CD4-positive, alpha-beta T cell treated with Interferon gamma for 1 hour (primary cell): ENCODE data around the gene DHDH.
"Not testable (repeated sequence)": the region's sequence is repeated elsewhere in the genome, so short reads cannot be mapped to it uniquely, and the experiment has no call there.

Source experiments
- DNase-seq: peaks from one replicate; pipeline ENCODE4 v3.0.0-alpha.2; 2020

Gene DHDH

GRCh38 chr19:48933382-48933932 lies at the start of gene DHDH:
Gene DHDH, plus strand, starts transcription at chr19:48933699. Its CDS starts 23 bp downstream, at chr19:48933722.
- peak; percentile 89 for DNase-seq

GRCh38 chr19:48883726-48884125 lies 49.8 kb upstream of the DHDH start:
- no peak for DNase-seq

- no peak for DNase-seq
Measured at GRCh38 chr19:48887861-48888612, 45.5 kb upstream of the DHDH start.

GRCh38 chr19:48889496-48889895 lies 44.0 kb upstream of the DHDH start:
- not testable (repeated sequence) for DNase-seq

- no peak for DNase-seq
Measured at GRCh38 chr19:48890551-48890950, 42.9 kb upstream of the DHDH start.

- DNase-seq = no peak
Measured at GRCh38 chr19:48895226-48895625, 38.3 kb upstream of the DHDH start.

GRCh38 chr19:48896191-48896720 lies 37.2 kb upstream of the DHDH start:
- peak; percentile 65 for DNase-seq

- DNase-seq = no peak
Measured at GRCh38 chr19:48897181-48897580, 36.3 kb upstream of the DHDH start.

GRCh38 chr19:48899386-48899749 lies 34.1 kb upstream of the DHDH start:
- not testable (repeated sequence) for DNase-seq

GRCh38 chr19:48899781-48900476 lies 33.6 kb upstream of the DHDH start, which contains the start of gene NUCB1:
Gene NUCB1, plus strand, starts transcription at chr19:48900312. Its CDS starts 485 bp downstream, at chr19:48900797.
- peak; percentile 98 for DNase-seq

GRCh38 chr19:48900477-48901406 lies 32.8 kb upstream of the DHDH start:
- DNase-seq = no peak

- not testable (repeated sequence) for DNase-seq
Measured at GRCh38 chr19:48902291-48902690, 31.2 kb upstream of the DHDH start.

GRCh38 chr19:48903788-48904187 lies 29.7 kb upstream of the DHDH start:
- DNase-seq = not testable (repeated sequence)

- no peak for DNase-seq
Measured at GRCh38 chr19:48905664-48906063, 27.8 kb upstream of the DHDH start.

GRCh38 chr19:48906324-48906723 lies 27.2 kb upstream of the DHDH start:
- DNase-seq = no peak

GRCh38 chr19:48907671-48908070 lies 25.8 kb upstream of the DHDH start:
- no peak for DNase-seq

- DNase-seq = not testable (repeated sequence)
Measured at GRCh38 chr19:48909424-48910077, 23.9 kb upstream of the DHDH start.

GRCh38 chr19:48910803-48911202 lies 22.7 kb upstream of the DHDH start:
- no peak for DNase-seq

- DNase-seq = no peak
Measured at GRCh38 chr19:48913114-48913889, 20.2 kb upstream of the DHDH start.

- DNase-seq = no peak
Measured at GRCh38 chr19:48914181-48914580, 19.3 kb upstream of the DHDH start.

- DNase-seq = no peak
Measured at GRCh38 chr19:48915757-48916156, 17.7 kb upstream of the DHDH start.
